CD4-positive, CD25-positive, alpha-beta regulatory T cell (primary cell): Measurements from ENCODE around the gene HYAL2. TPM values are rescaled to one million over a fixed set of nuclear protein-coding genes. Genes with fewer than 3 reads are reported as not detected.

Experiments
- ATAC-seq, 2 donors: fragments of 150-1000 bp; cut with Tn5 transposase; one replicate each; pipeline ENCODE4 v1.10.0; 2021; ENCODE audit warnings: low read depth in 2 of 2, moderate number of reproducible peaks in 2 of 2, moderate library complexity in 1 of 2
- DNase-seq, 3 donors: peaks; one replicate each; pipeline versions ENCODE4 v3.0.0 to v3.0.0-alpha.2; 2012 to 2022; ENCODE audit warnings: mixed read lengths in 1 of 3
- H3K27ac ChIP-seq: one replicate; pipeline ENCODE4 v1.7.0; 2013; ENCODE audit warnings: mild to moderate bottlenecking, low read length; ENCODE audit not compliant: insufficient read depth, poor library complexity, severe bottlenecking
- H3K27me3 ChIP-seq: one replicate; pipeline ENCODE4 v1.7.0; 2013; ENCODE audit warnings: low read length; ENCODE audit not compliant: control insufficient read depth, insufficient read depth
- H3K36me3 ChIP-seq: one replicate; pipeline ENCODE4 v1.7.0; 2013; ENCODE audit warnings: mild to moderate bottlenecking, low read length, moderate library complexity; ENCODE audit not compliant: control insufficient read depth, insufficient read depth
- H3K4me1 ChIP-seq: 2 replicates; pipeline ENCODE4 v1.7.0; 2013; ENCODE audit warnings: mild to moderate bottlenecking, low read length; ENCODE audit not compliant: insufficient read depth, control insufficient read depth, poor library complexity, severe bottlenecking
- H3K4me3 ChIP-seq: one replicate; pipeline ENCODE4 v1.7.0; 2013; ENCODE audit warnings: low read depth, mild to moderate bottlenecking, low read length, moderate library complexity
- H3K9me3 ChIP-seq, 2 experiments: 1 replicate in 1 of 2; 2 replicates in 1 of 2; pipeline ENCODE4 v1.7.0; 2013; ENCODE audit warnings: low read length in 2 of 2, mild to moderate bottlenecking in 1 of 2, moderate library complexity in 1 of 2; ENCODE audit not compliant: control insufficient read depth in 2 of 2
- H3K27ac Mint-ChIP-seq, 3 donors: one replicate each; pipeline ENCODE4 v1.8.0; 2020 to 2022; ENCODE audit warnings: mild to moderate bottlenecking in 3 of 3, mixed read lengths in 3 of 3, moderate library complexity in 2 of 3
- H3K27me3 Mint-ChIP-seq: one replicate; pipeline ENCODE4 v1.8.0; 2022; ENCODE audit warnings: mild to moderate bottlenecking, mixed read lengths
- H3K36me3 Mint-ChIP-seq: one replicate; pipeline ENCODE4 v1.8.0; 2020; ENCODE audit warnings: mixed read lengths
- H3K4me1 Mint-ChIP-seq, 4 donors: one replicate each; pipeline ENCODE4 v1.8.0; 2020 to 2022; ENCODE audit warnings: mixed read lengths in 4 of 4, mild to moderate bottlenecking in 1 of 4
- H3K4me3 Mint-ChIP-seq, 4 donors: one replicate each; pipeline ENCODE4 v1.8.0; 2020 to 2022; ENCODE audit warnings: mild to moderate bottlenecking in 4 of 4, mixed read lengths in 4 of 4, moderate library complexity in 3 of 4
- H3K9me3 Mint-ChIP-seq, 7 donors: one replicate each; pipeline ENCODE4 v1.8.0; 2020 to 2022; ENCODE audit warnings: mixed read lengths in 7 of 7, mild to moderate bottlenecking in 3 of 7, moderate library complexity in 2 of 7
- polyA plus RNA-seq, 4 donors: library from polyadenylated mRNA; unstranded; fragments of 300-500 nt; fragmentation: Illumina TruSeq; gene quantifications; one replicate each; pipeline ENCODE4 v1.2.3, GENCODE V29; 2021
- total RNA-seq: library from RNA; stranded (reverse); gene quantifications from one replicate; pipeline ENCODE4 v1.2.3, GENCODE V29; 2022

The HYAL2 gene, protein sequence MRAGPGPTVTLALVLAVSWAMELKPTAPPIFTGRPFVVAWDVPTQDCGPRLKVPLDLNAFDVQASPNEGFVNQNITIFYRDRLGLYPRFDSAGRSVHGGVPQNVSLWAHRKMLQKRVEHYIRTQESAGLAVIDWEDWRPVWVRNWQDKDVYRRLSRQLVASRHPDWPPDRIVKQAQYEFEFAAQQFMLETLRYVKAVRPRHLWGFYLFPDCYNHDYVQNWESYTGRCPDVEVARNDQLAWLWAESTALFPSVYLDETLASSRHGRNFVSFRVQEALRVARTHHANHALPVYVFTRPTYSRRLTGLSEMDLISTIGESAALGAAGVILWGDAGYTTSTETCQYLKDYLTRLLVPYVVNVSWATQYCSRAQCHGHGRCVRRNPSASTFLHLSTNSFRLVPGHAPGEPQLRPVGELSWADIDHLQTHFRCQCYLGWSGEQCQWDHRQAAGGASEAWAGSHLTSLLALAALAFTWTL
- total RNA-seq (1.5 TPM), polyA plus RNA-seq (1 to 10 TPM; 2.7 to 6.5 (median 5.1) TPM)

DNA sequence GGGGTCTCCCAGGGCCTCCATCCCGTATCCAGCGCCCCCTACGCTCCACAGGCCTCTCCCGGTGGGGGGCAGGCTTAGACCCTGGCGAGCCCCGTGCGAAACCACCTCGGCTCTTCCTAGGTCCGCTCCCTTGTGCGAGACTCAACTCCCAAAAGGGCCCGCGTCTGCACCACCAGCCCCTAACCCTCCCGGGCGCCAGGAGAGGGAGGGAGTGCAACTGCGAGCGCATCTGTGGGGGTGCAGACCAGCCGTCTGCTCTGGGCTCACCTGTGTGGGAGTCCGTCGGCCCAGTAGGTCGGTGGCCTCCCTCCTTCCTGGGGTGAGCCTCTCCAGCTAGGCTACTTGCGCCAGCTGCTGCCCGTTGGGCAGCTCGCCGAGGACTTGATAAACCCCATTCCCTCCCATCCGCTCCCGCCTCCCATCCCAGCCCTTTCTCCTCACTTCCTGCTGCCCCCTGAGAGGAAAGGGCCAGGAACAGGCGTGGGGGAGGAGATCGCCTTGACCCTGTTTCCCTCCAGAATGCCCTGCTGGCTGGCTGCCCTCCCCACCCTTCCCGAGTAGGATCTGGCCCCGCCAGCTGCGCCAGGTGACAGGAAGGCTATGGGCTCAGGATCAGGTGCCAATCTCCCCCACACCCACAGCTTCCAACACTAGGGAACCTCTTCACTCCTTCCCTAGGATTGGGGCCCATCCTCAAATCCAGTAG, at the start of gene HYAL2:
HYAL2 (minus strand) TSS at position 360 of the 706 bp plus-strand sequence. CDS start 2,256 bp downstream, outside the sequence.
- Histone ChIP-seq H3K27me3 (no peaks in the 10 kb centered on the region), H3K4me1 (peaks cover 35% of the 10 kb centered on the region), H3K36me3 (peaks cover 10% of the 10 kb centered on the region), H3K9me3 (no peaks in the 10 kb centered on the region), H3K27ac (peak within 1 kb of the TSS; percentile 76), H3K4me3 (peak within 1 kb of the TSS; percentile 19)
- DNase-seq, result no peak
- Mint-ChIP-seq H3K4me3 (peak within 1 kb of the TSS; percentile 86 to 94 (median 90)), H3K9me3 (no peaks in the 10 kb centered on the region), H3K36me3 (no peaks in the 10 kb centered on the region), H3K27ac (peak within 1 kb of the TSS; percentile 88 to 95 (median 89)), H3K27me3 (no peaks in the 10 kb centered on the region), H3K4me1 (peaks cover 5 to 53% (median 12%) of the 10 kb centered on the region in 4 donors)
- no peak for ATAC-seq

DNA sequence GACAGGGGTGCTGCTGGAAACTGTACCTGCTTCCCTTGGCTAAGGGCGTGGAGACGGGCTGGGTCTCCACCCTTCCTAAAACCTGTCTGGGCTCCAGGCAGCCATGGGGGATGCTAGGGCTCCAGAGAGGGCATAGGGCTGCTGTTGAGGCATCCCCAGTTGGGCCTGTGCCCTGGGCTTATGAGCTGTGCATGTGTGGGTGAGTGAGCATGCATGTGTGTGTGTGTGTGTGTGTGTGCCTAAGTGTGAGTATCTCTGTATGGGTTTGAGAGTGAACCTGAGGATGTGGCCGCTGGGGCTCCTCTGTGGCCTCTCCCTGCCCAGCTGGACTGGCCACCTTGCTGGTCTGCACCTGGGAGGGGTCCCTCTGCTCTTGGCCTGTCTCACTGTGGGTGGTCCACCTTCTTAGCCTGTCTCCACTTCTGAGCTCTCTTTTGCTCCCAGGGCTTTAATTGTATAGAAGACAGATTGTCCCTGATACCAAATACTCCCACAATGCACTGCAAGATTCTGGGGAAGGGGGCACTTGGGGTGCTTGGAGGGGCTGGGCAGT, 48.7 kb upstream of the HYAL2 start:
- H3K36me3 Mint-ChIP-seq, result no peaks in the 10 kb centered on the region
- no peak overlapping the region for H3K4me3 ChIP-seq
- no peak overlapping the region for H3K27ac ChIP-seq
- no peak for DNase-seq
- ATAC-seq, result no peak
- H3K4me3 Mint-ChIP-seq, result no peak overlapping the region
- peaks cover 17% of the 10 kb centered on the region for H3K27me3 Mint-ChIP-seq
- H3K27ac Mint-ChIP-seq, result peak overlapping the region in 1 of 3 donors; percentile 54
- no peaks in the 10 kb centered on the region for H3K36me3 ChIP-seq
- H3K9me3 ChIP-seq, result no peaks in the 10 kb centered on the region
- peaks cover 0 to 33% (median 4%) of the 10 kb centered on the region in 4 donors for H3K4me1 Mint-ChIP-seq
- H3K4me1 ChIP-seq, result peaks cover 19% of the 10 kb centered on the region
- H3K27me3 ChIP-seq, result no peaks in the 10 kb centered on the region
- peaks cover 0 to 2% (median 0%) of the 10 kb centered on the region in 7 donors for H3K9me3 Mint-ChIP-seq

DNA sequence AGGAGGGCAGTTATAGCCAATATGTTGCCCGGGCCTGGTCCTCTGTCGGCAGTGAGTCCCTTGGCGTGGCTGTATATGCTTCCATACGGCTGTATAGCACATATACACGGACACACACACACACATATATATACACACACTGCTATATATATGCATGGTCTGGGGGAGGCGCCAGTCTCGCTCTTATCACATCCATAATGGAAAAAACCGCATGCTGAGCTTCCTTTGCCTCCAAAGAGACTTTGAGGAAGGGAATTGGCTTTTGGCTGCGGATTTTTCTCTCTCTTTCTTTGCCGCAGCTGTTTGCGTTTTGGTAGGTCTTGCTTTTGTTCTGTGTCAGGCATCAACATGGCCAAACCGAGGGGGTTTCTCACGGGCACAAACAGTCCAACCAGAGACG, 48.0 kb upstream of the HYAL2 start:
- Mint-ChIP-seq H3K4me1 (peaks cover 0 to 39% (median 5%) of the 10 kb centered on the region in 4 donors), H3K27ac (peak overlapping the region in 1 of 3 donors; percentile 54), H3K36me3 (no peaks in the 10 kb centered on the region), H3K27me3 (peaks cover 17% of the 10 kb centered on the region), H3K9me3 (peaks cover 0 to 2% (median 0%) of the 10 kb centered on the region in 7 donors), H3K4me3 (peak overlapping the region in 1 of 4 donors; percentile 87)
- no peak for ATAC-seq
- Histone ChIP-seq H3K27me3 (no peaks in the 10 kb centered on the region), H3K9me3 (no peaks in the 10 kb centered on the region), H3K27ac (no peak overlapping the region), H3K36me3 (no peaks in the 10 kb centered on the region), H3K4me3 (no peak overlapping the region), H3K4me1 (peaks cover 25% of the 10 kb centered on the region)
- DNase-seq, result no peak

DNA sequence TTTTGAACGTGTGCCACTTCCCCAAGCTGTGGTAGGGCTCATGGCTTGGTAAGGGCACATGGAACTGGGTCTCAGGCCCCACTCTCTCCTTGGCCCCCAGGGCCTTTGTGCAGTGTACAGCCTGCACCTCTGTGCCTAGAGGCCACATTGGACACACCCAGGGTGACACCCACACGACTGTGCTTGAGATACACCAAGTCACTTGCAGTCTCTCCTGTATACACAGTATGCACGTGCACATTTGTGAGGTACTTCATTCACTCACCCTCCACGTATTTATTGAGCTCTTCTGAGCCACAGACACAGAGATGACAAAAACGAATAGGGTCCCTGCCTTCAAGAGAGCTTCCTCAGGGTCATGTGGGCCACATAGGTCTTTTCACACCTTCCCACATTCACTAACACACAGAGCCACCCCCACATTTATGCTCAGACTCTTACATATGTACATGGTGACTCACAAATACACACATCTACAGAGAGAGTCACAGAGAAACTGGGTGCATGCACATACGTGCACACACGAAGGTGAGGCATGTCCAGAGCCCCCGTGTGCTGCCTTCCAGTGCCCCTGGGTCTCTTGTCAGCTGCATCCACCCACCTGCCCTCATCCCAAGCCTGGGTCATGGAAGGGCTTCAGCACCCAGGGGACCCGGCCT, 46.6 kb upstream of the HYAL2 start:
- H3K4me3 ChIP-seq, result no peak overlapping the region
- H3K4me1 ChIP-seq, result peaks cover 35% of the 10 kb centered on the region
- Mint-ChIP-seq H3K4me3 (peak overlapping the region in 3 of 4 donors; percentile 4 to 86 (median 21)), H3K9me3 (peaks cover 0 to 2% (median 0%) of the 10 kb centered on the region in 7 donors), H3K27ac (no peak overlapping the region), H3K27me3 (peaks cover 17% of the 10 kb centered on the region), H3K4me1 (peaks cover 0 to 46% (median 5%) of the 10 kb centered on the region in 4 donors), H3K36me3 (no peaks in the 10 kb centered on the region)
- DNase-seq (no peak), ATAC-seq (no peak)
- no peaks in the 10 kb centered on the region for H3K27me3 ChIP-seq
- no peaks in the 10 kb centered on the region for H3K9me3 ChIP-seq
- no peaks in the 10 kb centered on the region for H3K36me3 ChIP-seq
- no peak overlapping the region for H3K27ac ChIP-seq

DNA sequence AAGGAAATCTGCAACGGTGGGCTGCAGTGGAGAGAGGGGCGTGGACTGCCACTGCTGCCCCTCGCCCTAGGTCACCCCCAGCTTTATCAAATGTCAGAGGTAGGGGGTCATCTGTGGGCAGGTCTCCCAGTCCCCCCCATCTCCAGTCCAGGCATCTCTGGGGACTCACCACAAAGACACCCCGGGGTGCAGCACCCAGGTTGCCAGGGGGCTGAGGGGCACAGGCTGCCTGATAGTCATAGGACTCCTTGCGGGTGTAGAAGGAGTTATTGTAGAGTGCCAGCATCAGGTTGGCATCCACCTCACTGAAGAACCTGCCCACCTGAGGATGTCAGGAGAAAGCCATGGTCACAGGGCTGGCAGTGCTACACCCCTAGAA, 43.3 kb upstream of the HYAL2 start:
- H3K27ac Mint-ChIP-seq, result peak overlapping the region; percentile 60 to 98 (median 97)
- Histone ChIP-seq H3K4me3 (peak overlapping the region; percentile 77), H3K27me3 (no peaks in the 10 kb centered on the region), H3K36me3 (no peaks in the 10 kb centered on the region), H3K9me3 (no peaks in the 10 kb centered on the region), H3K27ac (peak overlapping the region; percentile 85), H3K4me1 (peaks cover 34% of the 10 kb centered on the region)
- DNase-seq (no peak), ATAC-seq (no peak)
- no peaks in the 10 kb centered on the region for H3K9me3 Mint-ChIP-seq
- H3K4me1 Mint-ChIP-seq, result peaks cover 0 to 42% (median 5%) of the 10 kb centered on the region in 4 donors
- H3K27me3 Mint-ChIP-seq, result no peaks in the 10 kb centered on the region
- no peaks in the 10 kb centered on the region for H3K36me3 Mint-ChIP-seq
- peak overlapping the region; percentile 91 to 98 (median 94) for H3K4me3 Mint-ChIP-seq

DNA sequence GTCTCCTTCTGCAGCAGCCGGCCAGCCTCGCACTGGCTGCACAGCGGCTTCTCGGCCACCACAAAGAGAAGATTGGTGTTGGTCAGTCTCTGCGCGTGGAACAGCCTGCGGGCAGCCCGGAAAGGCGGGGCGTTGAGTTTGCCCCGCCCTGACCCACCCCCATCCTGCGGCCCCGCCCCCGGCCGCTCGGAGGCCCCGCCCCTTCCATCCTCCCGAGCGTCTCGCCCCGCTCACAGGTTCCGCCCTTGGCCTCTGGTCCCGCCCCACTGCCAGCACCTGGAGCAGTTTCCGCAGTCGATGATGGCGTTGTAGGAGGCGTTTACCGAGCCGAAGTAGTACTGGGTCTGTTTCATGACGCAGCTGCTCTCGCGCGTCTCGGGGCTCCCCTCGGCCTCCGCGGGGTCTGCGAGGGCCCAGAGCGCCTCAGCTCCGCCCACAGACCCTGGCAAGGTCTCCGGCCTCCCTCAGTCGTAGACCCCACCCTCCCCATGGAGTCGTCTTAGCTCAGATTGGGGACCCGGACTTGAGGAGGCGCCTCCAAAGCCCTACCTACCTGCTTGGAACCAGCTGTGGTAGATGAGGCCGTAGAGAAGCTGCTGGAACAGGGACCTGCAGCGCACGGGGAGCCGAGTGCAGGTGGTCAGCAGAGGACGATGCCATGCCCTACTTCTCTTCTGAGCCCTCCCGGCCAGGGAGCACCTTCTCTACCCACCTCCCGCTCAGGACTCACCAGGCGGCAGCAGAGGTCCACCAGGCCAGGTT, 42.7 kb upstream of the HYAL2 start:
- Mint-ChIP-seq H3K9me3 (no peaks in the 10 kb centered on the region), H3K4me3 (peak overlapping the region; percentile 91 to 98 (median 94)), H3K27ac (peak overlapping the region; percentile 60 to 98 (median 97)), H3K4me1 (peaks cover 0 to 44% (median 5%) of the 10 kb centered on the region in 4 donors), H3K27me3 (no peaks in the 10 kb centered on the region), H3K36me3 (no peaks in the 10 kb centered on the region)
- ATAC-seq (peak; percentile 97 to 98), DNase-seq (peak; percentile 95 to 96 (median 95))
- Histone ChIP-seq H3K27ac (peak overlapping the region; percentile 85), H3K4me3 (peak overlapping the region; percentile 77), H3K9me3 (no peaks in the 10 kb centered on the region), H3K27me3 (no peaks in the 10 kb centered on the region), H3K4me1 (peaks cover 34% of the 10 kb centered on the region), H3K36me3 (no peaks in the 10 kb centered on the region)
